ENCODE results near the gene CLSTN1.

DNA sequence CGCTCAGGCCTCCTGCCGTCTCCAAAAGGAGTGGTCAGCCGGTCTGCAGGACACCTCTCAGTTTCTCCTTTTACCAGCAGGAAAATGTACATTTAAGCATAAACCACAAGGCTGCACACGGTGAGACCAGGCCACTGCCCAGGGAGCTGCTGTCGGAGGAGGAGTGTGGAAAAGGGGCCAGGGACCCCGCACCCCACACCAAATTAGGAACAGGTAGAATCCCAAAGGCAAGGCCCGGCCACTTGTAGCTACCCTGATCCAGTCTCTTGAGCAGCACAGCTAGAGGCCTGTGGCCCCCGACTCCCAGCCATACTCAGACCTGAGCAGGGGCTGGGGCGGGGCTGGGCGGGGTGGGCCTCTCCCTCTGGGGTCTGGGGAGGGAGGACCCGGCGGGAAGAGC is 94.2 kb downstream of the CLSTN1 start:
- TF ChIP-seq, protein P1, sequence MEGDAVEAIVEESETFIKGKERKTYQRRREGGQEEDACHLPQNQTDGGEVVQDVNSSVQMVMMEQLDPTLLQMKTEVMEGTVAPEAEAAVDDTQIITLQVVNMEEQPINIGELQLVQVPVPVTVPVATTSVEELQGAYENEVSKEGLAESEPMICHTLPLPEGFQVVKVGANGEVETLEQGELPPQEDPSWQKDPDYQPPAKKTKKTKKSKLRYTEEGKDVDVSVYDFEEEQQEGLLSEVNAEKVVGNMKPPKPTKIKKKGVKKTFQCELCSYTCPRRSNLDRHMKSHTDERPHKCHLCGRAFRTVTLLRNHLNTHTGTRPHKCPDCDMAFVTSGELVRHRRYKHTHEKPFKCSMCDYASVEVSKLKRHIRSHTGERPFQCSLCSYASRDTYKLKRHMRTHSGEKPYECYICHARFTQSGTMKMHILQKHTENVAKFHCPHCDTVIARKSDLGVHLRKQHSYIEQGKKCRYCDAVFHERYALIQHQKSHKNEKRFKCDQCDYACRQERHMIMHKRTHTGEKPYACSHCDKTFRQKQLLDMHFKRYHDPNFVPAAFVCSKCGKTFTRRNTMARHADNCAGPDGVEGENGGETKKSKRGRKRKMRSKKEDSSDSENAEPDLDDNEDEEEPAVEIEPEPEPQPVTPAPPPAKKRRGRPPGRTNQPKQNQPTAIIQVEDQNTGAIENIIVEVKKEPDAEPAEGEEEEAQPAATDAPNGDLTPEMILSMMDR (IDR thresholded peaks at IDR 0.05 in 2 of 3, conservative IDR thresholded peaks at IDR 0.05 in 1 of 3; ENCODE audit: control insufficient read depth in 2 of 3, extremely low read depth in 1 of 3, insufficient read depth in 1 of 3, low read depth in 3 of 3, low read length in 3 of 3), result no peak
- TF ChIP-seq HDAC2 (IDR thresholded peaks at IDR 0.05) (no peak), NRF1 (conservative IDR thresholded peaks at IDR 0.05; ENCODE audit: low read depth, low read length) (no peak), EP300 (IDR thresholded peaks at IDR 0.05; ENCODE audit: borderline replicate concordance in 1 of 2, control insufficient read depth in 1 of 2, low read depth in 2 of 2, low read length in 2 of 2) (no peak), YY1 (IDR thresholded peaks at IDR 0.05; ENCODE audit: low read depth, low read length) (no peak), BMI1 (IDR thresholded peaks at IDR 0.05; ENCODE audit: borderline replicate concordance) (no peak), NFYB (IDR thresholded peaks at IDR 0.05; ENCODE audit: insufficient read depth, low read depth, low read length) (no peak), MYC (IDR thresholded peaks at IDR 0.05; ENCODE audit: insufficient read depth, insufficient read length, insufficient replicate concordance, low read length, severe bottlenecking) (no peak), ETV6 (conservative IDR thresholded peaks at IDR 0.05 in 1 of 2, IDR thresholded peaks at IDR 0.05 in 1 of 2; ENCODE audit: borderline replicate concordance in 1 of 2, low read depth in 1 of 2) (no peak), POLR2A (IDR thresholded peaks at IDR 0.05; ENCODE audit: low read depth, low read length) (no peak)
- TF ChIP-seq, protein P2, sequence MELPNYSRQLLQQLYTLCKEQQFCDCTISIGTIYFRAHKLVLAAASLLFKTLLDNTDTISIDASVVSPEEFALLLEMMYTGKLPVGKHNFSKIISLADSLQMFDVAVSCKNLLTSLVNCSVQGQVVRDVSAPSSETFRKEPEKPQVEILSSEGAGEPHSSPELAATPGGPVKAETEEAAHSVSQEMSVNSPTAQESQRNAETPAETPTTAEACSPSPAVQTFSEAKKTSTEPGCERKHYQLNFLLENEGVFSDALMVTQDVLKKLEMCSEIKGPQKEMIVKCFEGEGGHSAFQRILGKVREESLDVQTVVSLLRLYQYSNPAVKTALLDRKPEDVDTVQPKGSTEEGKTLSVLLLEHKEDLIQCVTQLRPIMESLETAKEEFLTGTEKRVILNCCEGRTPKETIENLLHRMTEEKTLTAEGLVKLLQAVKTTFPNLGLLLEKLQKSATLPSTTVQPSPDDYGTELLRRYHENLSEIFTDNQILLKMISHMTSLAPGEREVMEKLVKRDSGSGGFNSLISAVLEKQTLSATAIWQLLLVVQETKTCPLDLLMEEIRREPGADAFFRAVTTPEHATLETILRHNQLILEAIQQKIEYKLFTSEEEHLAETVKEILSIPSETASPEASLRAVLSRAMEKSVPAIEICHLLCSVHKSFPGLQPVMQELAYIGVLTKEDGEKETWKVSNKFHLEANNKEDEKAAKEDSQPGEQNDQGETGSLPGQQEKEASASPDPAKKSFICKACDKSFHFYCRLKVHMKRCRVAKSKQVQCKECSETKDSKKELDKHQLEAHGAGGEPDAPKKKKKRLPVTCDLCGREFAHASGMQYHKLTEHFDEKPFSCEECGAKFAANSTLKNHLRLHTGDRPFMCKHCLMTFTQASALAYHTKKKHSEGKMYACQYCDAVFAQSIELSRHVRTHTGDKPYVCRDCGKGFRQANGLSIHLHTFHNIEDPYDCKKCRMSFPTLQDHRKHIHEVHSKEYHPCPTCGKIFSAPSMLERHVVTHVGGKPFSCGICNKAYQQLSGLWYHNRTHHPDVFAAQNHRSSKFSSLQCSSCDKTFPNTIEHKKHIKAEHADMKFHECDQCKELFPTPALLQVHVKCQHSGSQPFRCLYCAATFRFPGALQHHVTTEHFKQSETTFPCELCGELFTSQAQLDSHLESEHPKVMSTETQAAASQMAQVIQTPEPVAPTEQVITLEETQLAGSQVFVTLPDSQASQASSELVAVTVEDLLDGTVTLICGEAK (IDR thresholded peaks at IDR 0.05; ENCODE audit: borderline replicate concordance), result no peak
- TF ChIP-seq, protein P3, sequence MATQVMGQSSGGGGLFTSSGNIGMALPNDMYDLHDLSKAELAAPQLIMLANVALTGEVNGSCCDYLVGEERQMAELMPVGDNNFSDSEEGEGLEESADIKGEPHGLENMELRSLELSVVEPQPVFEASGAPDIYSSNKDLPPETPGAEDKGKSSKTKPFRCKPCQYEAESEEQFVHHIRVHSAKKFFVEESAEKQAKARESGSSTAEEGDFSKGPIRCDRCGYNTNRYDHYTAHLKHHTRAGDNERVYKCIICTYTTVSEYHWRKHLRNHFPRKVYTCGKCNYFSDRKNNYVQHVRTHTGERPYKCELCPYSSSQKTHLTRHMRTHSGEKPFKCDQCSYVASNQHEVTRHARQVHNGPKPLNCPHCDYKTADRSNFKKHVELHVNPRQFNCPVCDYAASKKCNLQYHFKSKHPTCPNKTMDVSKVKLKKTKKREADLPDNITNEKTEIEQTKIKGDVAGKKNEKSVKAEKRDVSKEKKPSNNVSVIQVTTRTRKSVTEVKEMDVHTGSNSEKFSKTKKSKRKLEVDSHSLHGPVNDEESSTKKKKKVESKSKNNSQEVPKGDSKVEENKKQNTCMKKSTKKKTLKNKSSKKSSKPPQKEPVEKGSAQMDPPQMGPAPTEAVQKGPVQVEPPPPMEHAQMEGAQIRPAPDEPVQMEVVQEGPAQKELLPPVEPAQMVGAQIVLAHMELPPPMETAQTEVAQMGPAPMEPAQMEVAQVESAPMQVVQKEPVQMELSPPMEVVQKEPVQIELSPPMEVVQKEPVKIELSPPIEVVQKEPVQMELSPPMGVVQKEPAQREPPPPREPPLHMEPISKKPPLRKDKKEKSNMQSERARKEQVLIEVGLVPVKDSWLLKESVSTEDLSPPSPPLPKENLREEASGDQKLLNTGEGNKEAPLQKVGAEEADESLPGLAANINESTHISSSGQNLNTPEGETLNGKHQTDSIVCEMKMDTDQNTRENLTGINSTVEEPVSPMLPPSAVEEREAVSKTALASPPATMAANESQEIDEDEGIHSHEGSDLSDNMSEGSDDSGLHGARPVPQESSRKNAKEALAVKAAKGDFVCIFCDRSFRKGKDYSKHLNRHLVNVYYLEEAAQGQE (IDR thresholded peaks at IDR 0.05; ENCODE audit: low read depth, low read length), result no peak
